SK-N-SH (cell line): ENCODE results near the gene CD207. TPM values are rescaled to one million over a fixed set of nuclear protein-coding genes. Genes with fewer than 3 reads are reported as not detected.

Source experiments
- CTCF ChIA-PET: fragments of 300-600, 350-600 bp; formaldehyde crosslinking; extraction: SDS; loops from one replicate; lab custom pipeline; 2021; lab: Yijun Ruan, JAX
- POLR2A ChIA-PET: fragments of 350-600 bp; sonication (Branson Sonifier 250); formaldehyde crosslinking; extraction: SDS; loops from one replicate; lab custom pipeline; 2020; ENCODE audit warnings: antibody characterized with exemption, inconsistent platforms; lab: Yijun Ruan, JAX
- DNase-seq: peaks from one replicate; pipeline ENCODE4 v3.0.0; 2012
- H2AFZ ChIP-seq: fragments of 200-600 bp; sonication (generic); 2 replicates; pipeline ENCODE4 v1.8.1; 2016; ENCODE audit warnings: antibody characterized with exemption, mild to moderate bottlenecking, low read depth
- H3F3A ChIP-seq: fragments of 200-600 bp; sonication (generic); replicated peaks from 2 replicates; pipeline ENCODE3; 2016; ENCODE audit warnings: antibody characterized with exemption, mild to moderate bottlenecking; ENCODE audit not compliant: insufficient read depth
- H3K27ac ChIP-seq, 2 experiments: fragments of 200-500 bp in 1 of 2; fragments of 200-600 bp in 1 of 2; sonication (Bioruptor generic) in 1 of 2; sonication (generic), shearing (Covaris generic) in 1 of 2; 2 replicates each; pipeline versions ENCODE4 v1.5.1 to v1.6.1; 2014 to 2016; ENCODE audit warnings: low read depth in 2 of 2, inconsistent platforms in 1 of 2, low read length in 1 of 2, mild to moderate bottlenecking in 1 of 2, mixed read lengths in 1 of 2
- H3K27me3 ChIP-seq: fragments of 200-600 bp; sonication (generic), shearing (Covaris generic); 2 replicates; pipeline ENCODE4 v1.6.1; 2016; ENCODE audit warnings: mixed run types; ENCODE audit not compliant: insufficient read depth
- H3K36me3 ChIP-seq, 2 experiments: fragments of 200-500 bp in 1 of 2; fragments of 200-600 bp in 1 of 2; sonication (Bioruptor generic) in 1 of 2; sonication (generic) in 1 of 2; replicated peaks in 1 of 2; 2 replicates each; pipeline versions ENCODE3 to v1.5.1; 2014 to 2016; ENCODE audit warnings: low read length in 1 of 2, mild to moderate bottlenecking in 1 of 2; ENCODE audit not compliant: insufficient read depth in 2 of 2, control insufficient read depth in 1 of 2
- H3K4me1 ChIP-seq, 2 experiments: fragments of 200-500 bp in 1 of 2; fragments of 200-600 bp in 1 of 2; sonication (Bioruptor generic) in 1 of 2; sonication (generic), shearing (Covaris generic) in 1 of 2; 2 replicates each; pipeline versions ENCODE4 v1.5.1 to v1.6.1; 2014 to 2016; ENCODE audit warnings: low read depth in 1 of 2, low read length in 1 of 2, mixed run types in 1 of 2; ENCODE audit not compliant: insufficient read depth in 2 of 2, control insufficient read depth in 1 of 2
- H3K4me2 ChIP-seq: fragments of 200-600 bp; sonication (generic), shearing (Covaris generic); 2 replicates; pipeline ENCODE4 v1.6.1; 2017; ENCODE audit warnings: mixed run types
- H3K4me3 ChIP-seq, 2 experiments: fragments of 200-500 bp in 1 of 2; fragments of 200-600 bp in 1 of 2; sonication (Bioruptor generic) in 1 of 2; sonication (generic), shearing (Covaris generic) in 1 of 2; 2 replicates each; pipeline versions ENCODE4 v1.5.1 to v1.8.1; 2014 to 2016; ENCODE audit warnings: low read depth in 2 of 2, inconsistent platforms in 1 of 2, low read length in 1 of 2, mild to moderate bottlenecking in 1 of 2, mixed read lengths in 1 of 2, moderate library complexity in 1 of 2
- H3K79me2 ChIP-seq: fragments of 200-600 bp; sonication (generic); 2 replicates; pipeline ENCODE4 v1.8.1; 2017; ENCODE audit warnings: mild to moderate bottlenecking; ENCODE audit not compliant: insufficient read depth
- H3K9ac ChIP-seq: fragments of 200-600 bp; sonication (generic); 2 replicates; pipeline ENCODE4 v1.6.1; 2017; ENCODE audit warnings: mixed run types
- H3K9me2 ChIP-seq: fragments of 200-600 bp; sonication (generic); 2 replicates; pipeline ENCODE4 v1.6.1; 2017; ENCODE audit warnings: mixed run types
- H3K9me3 ChIP-seq: fragments of 200-600 bp; sonication (generic); 2 replicates; pipeline ENCODE4 v1.6.1; 2017; ENCODE audit warnings: mixed run types, mild to moderate bottlenecking, moderate library complexity
- H4K20me1 ChIP-seq: fragments of 200-600 bp; sonication (generic); 2 replicates; pipeline ENCODE4 v1.6.1; 2017; ENCODE audit warnings: mild to moderate bottlenecking, mixed run types; ENCODE audit not compliant: insufficient read depth
- CTCF ChIP-seq: fragments of 200-600 bp; sonication (generic); IDR thresholded peaks from 2 replicates; pipeline ENCODE4 v1.6.1; 2017; ENCODE audit warnings: antibody characterized with exemption, mild to moderate bottlenecking, moderate library complexity
- ELF1 ChIP-seq: IDR thresholded peaks from 2 replicates; pipeline ENCODE4 v1.4.0; 2012
- FOXJ3 ChIP-seq: sonication (generic); formaldehyde crosslinking; IDR thresholded peaks from 2 replicates; pipeline ENCODE4 v1.5.1; 2020; ENCODE audit warnings: mild to moderate bottlenecking, missing genetic modification reagents
- FOXM1 ChIP-seq: IDR thresholded peaks from 2 replicates; pipeline ENCODE4 v1.4.0; 2012; ENCODE audit warnings: low read depth, mild to moderate bottlenecking
- JUND ChIP-seq: IDR thresholded peaks from 2 replicates; pipeline ENCODE4 v1.4.0; 2012
- MEF2A ChIP-seq: IDR thresholded peaks from 2 replicates; pipeline ENCODE4 v1.4.0; 2012; ENCODE audit warnings: low read depth, borderline replicate concordance
- NRF1 ChIP-seq: IDR thresholded peaks from 2 replicates; pipeline ENCODE4 v1.6.1; 2012; ENCODE audit warnings: low read depth, mild to moderate bottlenecking, low read length
- POLR2AphosphoS5 ChIP-seq: IDR thresholded peaks from 2 replicates; pipeline ENCODE4 v1.6.1; 2012; ENCODE audit warnings: low read depth, low read length
- USF1 ChIP-seq: IDR thresholded peaks from 2 replicates; pipeline ENCODE4 v1.4.0; 2012; ENCODE audit warnings: low read depth, borderline replicate concordance
- WGBS: methylation state at CpG from one replicate; pipeline ENCODE4 v1.1.6; 2017; ENCODE audit warnings: low lambda C conversion rate; 5-methylcytosine and 5-hydroxymethylcytosine counted together
- polyA plus RNA-seq, 3 experiments: library from polyadenylated mRNA; depleted of rRNA; stranded (reverse); fragments of >200 nt; gene quantifications; 2 replicates each; pipeline ENCODE4 v1.2.3, GENCODE V29; 2012
- TF ChIP-seq, protein P1 (sequence below): fragments of 150-350 bp; IDR thresholded peaks from 2 replicates; pipeline ENCODE4 v1.6.1; 2017; ENCODE audit warnings: antibody characterized with exemption, low read length, low read depth, borderline replicate concordance
- TF ChIP-seq, protein P2 (sequence below): IDR thresholded peaks from 2 replicates; pipeline ENCODE4 v1.4.0; 2012; ENCODE audit warnings: low read depth

The CD207 gene
- polyA plus RNA-seq, 1 of the 3 experiments (the other 2 are of a cell fraction) = 0.33 TPM

GRCh38 chr2:70842401-70842800, 6.8 kb upstream of the CD207 start:
- no peaks in the 10 kb centered on the region for H3F3A ChIP-seq
- no peak overlapping the region for H3K4me3 ChIP-seq
- WGBS = 58% methylated on average over 4 of the region's 7 CpGs
- no peaks in the 10 kb centered on the region for H4K20me1 ChIP-seq
- H2AFZ ChIP-seq = no peak overlapping the region
- no peaks in the 10 kb centered on the region for H3K9me2 ChIP-seq
- no peaks in the 10 kb centered on the region for H3K36me3 ChIP-seq
- no peaks in the 10 kb centered on the region for H3K4me1 ChIP-seq
- DNase-seq = no peak
- H3K27ac ChIP-seq = no peak overlapping the region
- H3K9ac ChIP-seq = no peak overlapping the region
- CTCF ChIA-PET = interaction anchor here (0.8 to 3.0 kb wide), 4 partner anchors 20 to 105 kb away, joined by 3 to 11 read pairs (median 8); partner anchors contain the start of gene FIGLA
- no peaks in the 10 kb centered on the region for H3K79me2 ChIP-seq
- H3K27me3 ChIP-seq = no peaks in the 10 kb centered on the region; the same call in 1 of the 2 replicates
- no peaks in the 10 kb centered on the region for H3K9me3 ChIP-seq
- POLR2A ChIA-PET = no interaction called here
- TF ChIP-seq NRF1 (no peak), ELF1 (no peak), USF1 (no peak), FOXM1 (no peak), CTCF (no peak), JUND (no peak), MEF2A (no peak), POLR2AphosphoS5 (no peak)
- TF ChIP-seq, protein P1, sequence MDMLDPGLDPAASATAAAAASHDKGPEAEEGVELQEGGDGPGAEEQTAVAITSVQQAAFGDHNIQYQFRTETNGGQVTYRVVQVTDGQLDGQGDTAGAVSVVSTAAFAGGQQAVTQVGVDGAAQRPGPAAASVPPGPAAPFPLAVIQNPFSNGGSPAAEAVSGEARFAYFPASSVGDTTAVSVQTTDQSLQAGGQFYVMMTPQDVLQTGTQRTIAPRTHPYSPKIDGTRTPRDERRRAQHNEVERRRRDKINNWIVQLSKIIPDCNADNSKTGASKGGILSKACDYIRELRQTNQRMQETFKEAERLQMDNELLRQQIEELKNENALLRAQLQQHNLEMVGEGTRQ = no peak
- TF ChIP-seq, all 33 proteins: peak for 0
- no peak overlapping the region for H3K4me2 ChIP-seq

- no peaks in the 10 kb centered on the region; the same call in 1 of the 2 replicates for H3K27me3 ChIP-seq
- ChIA-PET CTCF (interaction anchor here (0.6 kb wide), 1 partner anchor 110 kb away, joined by 3 read pairs; no protein-coding TSS in a partner anchor), POLR2A (no interaction called here)
- no peaks in the 10 kb centered on the region for H4K20me1 ChIP-seq
- H3K4me3 ChIP-seq = no peak overlapping the region
- no peaks in the 10 kb centered on the region for H3K9me2 ChIP-seq
- H3K9me3 ChIP-seq = no peaks in the 10 kb centered on the region
- no peak for DNase-seq
- no peaks in the 10 kb centered on the region for H3K79me2 ChIP-seq
- H3F3A ChIP-seq = no peaks in the 10 kb centered on the region
- no peak overlapping the region for H3K4me2 ChIP-seq
- H3K4me1 ChIP-seq = no peaks in the 10 kb centered on the region
- no peak overlapping the region for H3K27ac ChIP-seq
- H2AFZ ChIP-seq = no peak overlapping the region
- WGBS = 76% methylated on average over 10 of the region's 10 CpGs
- H3K9ac ChIP-seq = no peak overlapping the region
- TF ChIP-seq, protein P2, sequence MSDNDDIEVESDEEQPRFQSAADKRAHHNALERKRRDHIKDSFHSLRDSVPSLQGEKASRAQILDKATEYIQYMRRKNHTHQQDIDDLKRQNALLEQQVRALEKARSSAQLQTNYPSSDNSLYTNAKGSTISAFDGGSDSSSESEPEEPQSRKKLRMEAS = no peak
- no peak for TF ChIP-seq FOXJ3 (CRISPR knock-in tag)
- TF ChIP-seq, all 33 proteins: peak for 0
- no peaks in the 10 kb centered on the region for H3K36me3 ChIP-seq
These were observed 2.6 kb upstream of the CD207 start for GRCh38 chr2:70837980-70838925.
